ENCODE data around the gene ROCK2. TPM values are rescaled to one million over a fixed set of nuclear protein-coding genes. Genes with fewer than 3 reads are reported as not detected.

ROCK2 gene
- total RNA-seq, 1 experiment from 2014 or later = 25.9 TPM

- no peaks in the 10 kb centered on the region for H3K36me3 Mint-ChIP-seq
- H3K4me3 Mint-ChIP-seq = no peak overlapping the region
- TF ChIP-seq SOX15 (CRISPR knock-in tag; IDR thresholded peaks at IDR 0.05) (no peak), NR1H2 (CRISPR knock-in tag; IDR thresholded peaks at IDR 0.05) (no peak), HMGXB4 (CRISPR knock-in tag; IDR thresholded peaks at IDR 0.05) (no peak), ESRRA (CRISPR knock-in tag; IDR thresholded peaks at IDR 0.05; ENCODE audit: borderline replicate concordance) (no peak), ZNF671 (CRISPR knock-in tag; IDR thresholded peaks at IDR 0.05) (no peak), JAZF1 (CRISPR knock-in tag; IDR thresholded peaks at IDR 0.05) (no peak), TCF7 (CRISPR knock-in tag; IDR thresholded peaks at IDR 0.05; ENCODE audit: low read depth) (no peak), GRHL2 (CRISPR knock-in tag; IDR thresholded peaks at IDR 0.05; ENCODE audit: insufficient replicate concordance, severe bottlenecking) (no peak), USF1 (CRISPR knock-in tag; IDR thresholded peaks at IDR 0.05) (no peak), ZNF423 (CRISPR knock-in tag; IDR thresholded peaks at IDR 0.05) (no peak), ZNF232 (CRISPR knock-in tag; IDR thresholded peaks at IDR 0.05) (no peak), CDX4 (CRISPR knock-in tag; IDR thresholded peaks at IDR 0.05; ENCODE audit: borderline replicate concordance) (no peak), ATF3 (CRISPR knock-in tag; conservative IDR thresholded peaks at IDR 0.05) (no peak), SMAD4 (CRISPR knock-in tag; IDR thresholded peaks at IDR 0.05) (no peak), ZNF532 (CRISPR knock-in tag; IDR thresholded peaks at IDR 0.05; ENCODE audit: borderline replicate concordance) (no peak), ARID4B (CRISPR knock-in tag; IDR thresholded peaks at IDR 0.05; ENCODE audit: borderline replicate concordance) (no peak), ZNF416 (CRISPR knock-in tag; IDR thresholded peaks at IDR 0.05) (no peak), GTF2I (CRISPR knock-in tag; conservative IDR thresholded peaks at IDR 0.05) (no peak)
- H3K27ac Mint-ChIP-seq = no peak overlapping the region; the same call in 1 of the 2 replicates
- H3K9me3 Mint-ChIP-seq = no peaks in the 10 kb centered on the region
- DNase-seq (ENCODE audit: low spot score) (no peak), ATAC-seq (no peak)
- H3K27me3 Mint-ChIP-seq (ENCODE audit: low read depth) = no peaks in the 10 kb centered on the region
- peaks cover 19% of the 10 kb centered on the region for H3K4me1 Mint-ChIP-seq
- ChIA-PET CTCF (no interaction called here), POLR2A (no interaction called here)
Measured at GRCh38 chr2:11299439-11299838, 45.0 kb downstream of the ROCK2 start.

Data from WTC11 (cell line).